ENCODE data around the gene EIPR1.

DNA sequence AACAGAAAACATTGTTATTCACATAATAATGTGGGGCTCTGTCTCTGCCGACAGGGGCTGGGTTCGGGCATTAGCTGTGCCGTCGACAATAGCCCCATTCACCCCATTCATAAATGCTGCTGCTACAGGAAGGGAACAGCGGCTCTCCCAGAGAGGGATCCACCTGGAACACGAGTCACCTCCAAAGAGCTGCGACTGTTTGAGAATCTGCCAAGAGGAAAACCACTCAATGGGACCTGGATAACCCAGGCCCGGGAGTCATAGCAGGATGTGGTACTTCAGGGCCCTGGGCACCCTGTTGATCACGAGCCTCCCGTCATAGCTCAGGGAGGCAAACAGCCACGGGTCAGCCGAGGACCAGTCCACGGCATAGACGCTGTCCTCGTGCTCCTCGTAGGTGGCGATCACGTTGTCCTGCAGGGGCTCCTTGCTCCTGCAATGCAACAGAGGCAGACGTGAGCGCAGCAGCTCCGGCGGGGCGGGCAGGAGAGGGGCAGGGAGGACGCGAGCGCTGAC, 188.5 kb downstream of the EIPR1 start:
- TF ChIP-seq, protein P1, sequence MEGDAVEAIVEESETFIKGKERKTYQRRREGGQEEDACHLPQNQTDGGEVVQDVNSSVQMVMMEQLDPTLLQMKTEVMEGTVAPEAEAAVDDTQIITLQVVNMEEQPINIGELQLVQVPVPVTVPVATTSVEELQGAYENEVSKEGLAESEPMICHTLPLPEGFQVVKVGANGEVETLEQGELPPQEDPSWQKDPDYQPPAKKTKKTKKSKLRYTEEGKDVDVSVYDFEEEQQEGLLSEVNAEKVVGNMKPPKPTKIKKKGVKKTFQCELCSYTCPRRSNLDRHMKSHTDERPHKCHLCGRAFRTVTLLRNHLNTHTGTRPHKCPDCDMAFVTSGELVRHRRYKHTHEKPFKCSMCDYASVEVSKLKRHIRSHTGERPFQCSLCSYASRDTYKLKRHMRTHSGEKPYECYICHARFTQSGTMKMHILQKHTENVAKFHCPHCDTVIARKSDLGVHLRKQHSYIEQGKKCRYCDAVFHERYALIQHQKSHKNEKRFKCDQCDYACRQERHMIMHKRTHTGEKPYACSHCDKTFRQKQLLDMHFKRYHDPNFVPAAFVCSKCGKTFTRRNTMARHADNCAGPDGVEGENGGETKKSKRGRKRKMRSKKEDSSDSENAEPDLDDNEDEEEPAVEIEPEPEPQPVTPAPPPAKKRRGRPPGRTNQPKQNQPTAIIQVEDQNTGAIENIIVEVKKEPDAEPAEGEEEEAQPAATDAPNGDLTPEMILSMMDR (conservative IDR thresholded peaks at IDR 0.05; ENCODE audit: low read depth, low read length): no peak
- no peak for TF ChIP-seq MAZ (IDR thresholded peaks at IDR 0.05; ENCODE audit: borderline replicate concordance, low read depth, low read length)
- TF ChIP-seq POLR2A (IDR thresholded peaks at IDR 0.05; ENCODE audit: low read depth, low read length): no peak
- no peak for TF ChIP-seq RCOR1 (IDR thresholded peaks at IDR 0.05; ENCODE audit: insufficient replicate concordance, low read length)
- no peak for TF ChIP-seq MAFK (IDR thresholded peaks at IDR 0.05; ENCODE audit: low read depth, low read length)
- no peak for TF ChIP-seq MXI1 (IDR thresholded peaks at IDR 0.05; ENCODE audit: borderline replicate concordance, low read depth, low read length)
- TF ChIP-seq BHLHE40 (IDR thresholded peaks at IDR 0.05; ENCODE audit: low read depth, low read length): no peak
- no peak for TF ChIP-seq CEBPB (IDR thresholded peaks at IDR 0.05; ENCODE audit: low read depth, low read length)
- TF ChIP-seq FOS (IDR thresholded peaks at IDR 0.05; ENCODE audit: low read depth, low read length): no peak
- TF ChIP-seq RFX5 (IDR thresholded peaks at IDR 0.05; ENCODE audit: low read depth, low read length): no peak
- TF ChIP-seq, protein P2, sequence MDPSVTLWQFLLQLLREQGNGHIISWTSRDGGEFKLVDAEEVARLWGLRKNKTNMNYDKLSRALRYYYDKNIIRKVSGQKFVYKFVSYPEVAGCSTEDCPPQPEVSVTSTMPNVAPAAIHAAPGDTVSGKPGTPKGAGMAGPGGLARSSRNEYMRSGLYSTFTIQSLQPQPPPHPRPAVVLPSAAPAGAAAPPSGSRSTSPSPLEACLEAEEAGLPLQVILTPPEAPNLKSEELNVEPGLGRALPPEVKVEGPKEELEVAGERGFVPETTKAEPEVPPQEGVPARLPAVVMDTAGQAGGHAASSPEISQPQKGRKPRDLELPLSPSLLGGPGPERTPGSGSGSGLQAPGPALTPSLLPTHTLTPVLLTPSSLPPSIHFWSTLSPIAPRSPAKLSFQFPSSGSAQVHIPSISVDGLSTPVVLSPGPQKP (IDR thresholded peaks at IDR 0.05; ENCODE audit: borderline replicate concordance, low read depth, low read length): no peak
- no peak for TF ChIP-seq SMC3 (IDR thresholded peaks at IDR 0.05; ENCODE audit: low read depth, low read length)

All from IMR-90 (cell line).